Trophoblast cell (in vitro differentiated cells and primary cell): Measurements from ENCODE around the gene DSEL.

Source experiments
- DNase-seq, 2 donors: peaks; one replicate each; pipeline ENCODE4 v3.0.0-alpha.2; 2016
- H2AFZ ChIP-seq: 2 replicates; pipeline ENCODE4 v1.6.1; 2013; ENCODE audit warnings: low read length, moderate library complexity, mild to moderate bottlenecking; ENCODE audit not compliant: insufficient read depth, poor library complexity
- H2AK5ac ChIP-seq: 2 replicates; pipeline ENCODE4 v1.6.1; 2013; ENCODE audit warnings: mild to moderate bottlenecking, low read length
- H2BK120ac ChIP-seq: 2 replicates; pipeline ENCODE4 v1.6.1; 2013; ENCODE audit warnings: low read length, mild to moderate bottlenecking, moderate library complexity; ENCODE audit not compliant: insufficient read depth, poor library complexity
- H2BK12ac ChIP-seq: 2 replicates; pipeline ENCODE4 v1.6.1; 2013; ENCODE audit warnings: mild to moderate bottlenecking, low read length, moderate library complexity
- H2BK5ac ChIP-seq: 2 replicates; pipeline ENCODE4 v1.6.1; 2013; ENCODE audit warnings: low read length, low read depth, moderate library complexity, mild to moderate bottlenecking; ENCODE audit not compliant: poor library complexity
- H3K14ac ChIP-seq: 2 replicates; pipeline ENCODE4 v1.6.1; 2013; ENCODE audit warnings: mild to moderate bottlenecking, low read length
- H3K18ac ChIP-seq: 2 replicates; pipeline ENCODE4 v1.6.1; 2013; ENCODE audit warnings: mild to moderate bottlenecking, low read length
- H3K23ac ChIP-seq: 2 replicates; pipeline ENCODE4 v1.6.1; 2013; ENCODE audit warnings: low read length
- H3K27ac ChIP-seq: 2 replicates; pipeline ENCODE4 v1.5.1; 2013; ENCODE audit warnings: low read depth, mild to moderate bottlenecking, inconsistent platforms, low read length, moderate library complexity
- H3K27me3 ChIP-seq: 2 replicates; pipeline ENCODE4 v1.6.1; 2013; ENCODE audit warnings: inconsistent platforms, mild to moderate bottlenecking, low read length, moderate library complexity; ENCODE audit not compliant: insufficient read depth
- H3K36me3 ChIP-seq, 2 experiments: 1 replicate in 1 of 2; 2 replicates in 1 of 2; pipeline ENCODE4 v1.6.1; 2013; ENCODE audit warnings: low read length in 2 of 2, mild to moderate bottlenecking in 2 of 2, moderate library complexity in 1 of 2; ENCODE audit not compliant: insufficient read depth in 2 of 2, control insufficient read depth in 1 of 2
- H3K4ac ChIP-seq: 2 replicates; pipeline ENCODE4 v1.6.1; 2013; ENCODE audit warnings: low read depth, mild to moderate bottlenecking, low read length, moderate library complexity
- H3K4me1 ChIP-seq, 2 experiments: 1 replicate in 1 of 2; 2 replicates in 1 of 2; pipeline ENCODE4 v1.6.1; 2013; ENCODE audit warnings: low read length in 2 of 2, mild to moderate bottlenecking in 2 of 2, moderate library complexity in 1 of 2; ENCODE audit not compliant: insufficient read depth in 2 of 2, control insufficient read depth in 1 of 2
- H3K4me2 ChIP-seq: 2 replicates; pipeline ENCODE4 v1.6.1; 2013; ENCODE audit warnings: inconsistent platforms, mild to moderate bottlenecking, low read length, moderate library complexity
- H3K4me3 ChIP-seq: 2 replicates; pipeline ENCODE4 v1.5.1; 2013; ENCODE audit warnings: mild to moderate bottlenecking, low read depth, low read length, inconsistent platforms
- H3K79me1 ChIP-seq: one replicate; pipeline ENCODE4 v1.6.1; 2013; ENCODE audit warnings: low read length
- H3K79me2 ChIP-seq: 2 replicates; pipeline ENCODE4 v1.6.1; 2013; ENCODE audit warnings: low read length, mild to moderate bottlenecking; ENCODE audit not compliant: control insufficient read depth, insufficient read depth, poor library complexity
- H3K9ac ChIP-seq: 2 replicates; pipeline ENCODE4 v1.6.1; 2013; ENCODE audit warnings: mild to moderate bottlenecking, low read length
- H3K9me3 ChIP-seq: 2 replicates; pipeline ENCODE4 v1.6.1; 2013; ENCODE audit warnings: low read depth, mild to moderate bottlenecking, control low read depth, inconsistent platforms, low read length; ENCODE audit not compliant: insufficient read depth
- H4K12ac ChIP-seq: 2 replicates; pipeline ENCODE4 v1.6.1; 2013; ENCODE audit warnings: low read depth, mild to moderate bottlenecking, low read length, moderate library complexity
- H4K8ac ChIP-seq: 2 replicates; pipeline ENCODE4 v1.6.1; 2013; ENCODE audit warnings: low read depth, mild to moderate bottlenecking, low read length, moderate library complexity
- H4K91ac ChIP-seq: one replicate; pipeline ENCODE4 v1.6.1; 2013; ENCODE audit warnings: low read depth, mild to moderate bottlenecking, low read length, moderate library complexity
- WGBS: extraction: QIAGEN DNeasy Blood & Tissue Kit; methylation state at CpG from one replicate; pipeline ENCODE4 v1.1.7; 2013; ENCODE audit warnings: missing lambda C conversion rate; ENCODE audit not compliant: insufficient read length, insufficient coverage; ENCODE audit errors: extremely low coverage; 5-methylcytosine and 5-hydroxymethylcytosine counted together

Gene DSEL

GRCh38 chr18:67485655-67486054, 30.9 kb downstream of the DSEL start:
- Histone ChIP-seq H4K8ac (no peak overlapping the region), H3K36me3 (no peaks in the 10 kb centered on the region), H4K12ac (no peak overlapping the region), H2AFZ (no peak overlapping the region), H2BK12ac (no peak overlapping the region), H3K4me3 (no peak overlapping the region), H3K27ac (no peak overlapping the region), H2BK120ac (no peak overlapping the region), H3K9ac (no peak overlapping the region), H4K91ac (no peak overlapping the region), H2BK5ac (no peak overlapping the region), H2AK5ac (no peak overlapping the region), H3K27me3 (no peaks in the 10 kb centered on the region), H3K79me1 (no peaks in the 10 kb centered on the region), H3K18ac (no peak overlapping the region), H3K4me2 (no peak overlapping the region), H3K79me2 (no peaks in the 10 kb centered on the region), H3K14ac (no peak overlapping the region), H3K4ac (no peak overlapping the region), H3K4me1 (no peaks in the 10 kb centered on the region), H3K23ac (no peak overlapping the region), H3K9me3 (no peaks in the 10 kb centered on the region)
- WGBS = no CpG with 5 or more reads among the region's 3 CpGs
- no peak for DNase-seq

GRCh38 chr18:67484458-67484857, 32.1 kb downstream of the DSEL start:
- Histone ChIP-seq H3K27ac (no peak overlapping the region), H3K9me3 (no peaks in the 10 kb centered on the region), H3K14ac (no peak overlapping the region), H4K91ac (no peak overlapping the region), H3K4me3 (no peak overlapping the region), H2BK120ac (no peak overlapping the region), H2AK5ac (no peak overlapping the region), H3K79me2 (no peaks in the 10 kb centered on the region), H3K4me2 (no peak overlapping the region), H3K23ac (no peak overlapping the region), H4K12ac (no peak overlapping the region), H3K9ac (no peak overlapping the region), H3K79me1 (no peaks in the 10 kb centered on the region), H3K36me3 (no peaks in the 10 kb centered on the region), H3K27me3 (no peaks in the 10 kb centered on the region), H2BK5ac (no peak overlapping the region), H2AFZ (no peak overlapping the region), H4K8ac (no peak overlapping the region), H2BK12ac (no peak overlapping the region), H3K18ac (no peak overlapping the region), H3K4me1 (no peaks in the 10 kb centered on the region), H3K4ac (no peak overlapping the region)
- WGBS = no CpG with 5 or more reads among the region's 2 CpGs
- no peak for DNase-seq

GRCh38 chr18:67483952-67484351, 32.6 kb downstream of the DSEL start:
- H3K4me3 ChIP-seq = no peak overlapping the region
- no peak overlapping the region for H2BK5ac ChIP-seq
- H2BK120ac ChIP-seq = no peak overlapping the region
- H2AK5ac ChIP-seq = no peak overlapping the region
- no peaks in the 10 kb centered on the region for H3K79me2 ChIP-seq
- no CpG with 5 or more reads among the region's 6 CpGs for WGBS
- H3K9me3 ChIP-seq = no peaks in the 10 kb centered on the region
- no peak overlapping the region for H4K8ac ChIP-seq
- no peak overlapping the region for H3K18ac ChIP-seq
- H3K27ac ChIP-seq = no peak overlapping the region
- no peaks in the 10 kb centered on the region for H3K4me1 ChIP-seq
- no peak overlapping the region for H3K23ac ChIP-seq
- H4K91ac ChIP-seq = no peak overlapping the region
- H3K79me1 ChIP-seq = no peaks in the 10 kb centered on the region
- no peaks in the 10 kb centered on the region for H3K27me3 ChIP-seq
- DNase-seq = no peak
- no peak overlapping the region for H3K4ac ChIP-seq
- no peak overlapping the region for H4K12ac ChIP-seq
- no peak overlapping the region for H2BK12ac ChIP-seq
- H2AFZ ChIP-seq = no peak overlapping the region
- H3K4me2 ChIP-seq = no peak overlapping the region
- H3K9ac ChIP-seq = no peak overlapping the region
- no peaks in the 10 kb centered on the region for H3K36me3 ChIP-seq
- H3K14ac ChIP-seq = no peak overlapping the region

- H2BK5ac ChIP-seq = no peak overlapping the region
- H2AFZ ChIP-seq = no peak overlapping the region
- DNase-seq = no peak
- no peak overlapping the region for H3K14ac ChIP-seq
- no peak overlapping the region for H4K91ac ChIP-seq
- no peaks in the 10 kb centered on the region for H3K79me1 ChIP-seq
- H2BK120ac ChIP-seq = no peak overlapping the region
- no peak overlapping the region for H3K18ac ChIP-seq
- no peak overlapping the region for H3K23ac ChIP-seq
- H3K4ac ChIP-seq = no peak overlapping the region
- H3K27me3 ChIP-seq = no peaks in the 10 kb centered on the region
- H3K9me3 ChIP-seq = no peaks in the 10 kb centered on the region
- no peak overlapping the region for H3K4me2 ChIP-seq
- no peak overlapping the region for H3K27ac ChIP-seq
- no peaks in the 10 kb centered on the region for H3K79me2 ChIP-seq
- WGBS = no CpG with 5 or more reads among the region's 2 CpGs
- no peak overlapping the region for H4K8ac ChIP-seq
- H4K12ac ChIP-seq = no peak overlapping the region
- H3K4me1 ChIP-seq = no peaks in the 10 kb centered on the region
- H2AK5ac ChIP-seq = no peak overlapping the region
- H3K36me3 ChIP-seq = no peaks in the 10 kb centered on the region
- H3K4me3 ChIP-seq = no peak overlapping the region
- no peak overlapping the region for H2BK12ac ChIP-seq
- H3K9ac ChIP-seq = no peak overlapping the region
These were observed 33.3 kb downstream of the DSEL start for GRCh38 chr18:67483237-67483636.
